T-helper 1 cell treated with Interleukin-12 subunit alpha and Interleukin-12 subunit beta and Interleukin-4 antibody, amounts not matched to agents 30 μg/mL and 1 μg/mL, for 36 hours (primary cell): Measurements from ENCODE around the gene CPNE4.
"Not testable (repeated sequence)": the region's sequence is repeated elsewhere in the genome, so short reads cannot be mapped to it uniquely, and the experiment has no call there.

ENCODE experiments used
- H3K27ac Mint-ChIP-seq: one replicate; pipeline ENCODE4 v1.8.0; 2021; ENCODE audit warnings: mild to moderate bottlenecking, mixed read lengths
- H3K27me3 Mint-ChIP-seq: one replicate; pipeline ENCODE4 v1.8.0; 2021; ENCODE audit warnings: low read depth, mixed read lengths
- H3K36me3 Mint-ChIP-seq: one replicate; pipeline ENCODE4 v1.8.0; 2021; ENCODE audit warnings: low read depth, mixed read lengths
- H3K4me1 Mint-ChIP-seq: one replicate; pipeline ENCODE4 v1.8.0; 2021; ENCODE audit warnings: low read depth, mixed read lengths
- H3K4me3 Mint-ChIP-seq: one replicate; pipeline ENCODE4 v1.8.0; 2021; ENCODE audit warnings: mild to moderate bottlenecking, moderate library complexity, mixed read lengths
- H3K9me3 Mint-ChIP-seq: one replicate; pipeline ENCODE4 v1.8.0; 2021; ENCODE audit warnings: mixed read lengths

The CPNE4 gene

DNA sequence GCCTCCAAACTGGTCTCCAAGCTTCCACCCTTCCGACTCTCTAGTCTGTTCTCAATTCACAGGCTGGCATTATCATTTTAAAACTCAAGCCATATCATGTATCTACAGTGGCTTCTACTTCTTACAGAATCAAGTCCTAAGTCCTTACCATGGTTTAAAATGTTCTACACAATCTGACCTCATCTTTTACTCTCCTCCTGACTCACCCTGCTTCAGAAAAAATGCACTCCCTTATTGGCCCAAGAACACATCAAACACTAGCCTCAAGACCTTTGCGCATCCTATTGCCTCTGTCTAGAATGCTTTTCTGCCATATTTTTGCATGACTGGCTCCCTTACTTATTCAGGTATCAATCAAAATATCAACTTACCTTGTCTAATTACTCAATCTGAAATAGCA lies 543.0 kb downstream of the CPNE4 start:
- no peaks in the 10 kb centered on the region for H3K27me3 Mint-ChIP-seq
- peaks cover 35% of the 10 kb centered on the region for H3K36me3 Mint-ChIP-seq
- H3K27ac Mint-ChIP-seq = no peak overlapping the region
- H3K4me1 Mint-ChIP-seq = peaks cover 2% of the 10 kb centered on the region
- H3K4me3 Mint-ChIP-seq = no peak overlapping the region
- no peaks in the 10 kb centered on the region for H3K9me3 Mint-ChIP-seq

DNA sequence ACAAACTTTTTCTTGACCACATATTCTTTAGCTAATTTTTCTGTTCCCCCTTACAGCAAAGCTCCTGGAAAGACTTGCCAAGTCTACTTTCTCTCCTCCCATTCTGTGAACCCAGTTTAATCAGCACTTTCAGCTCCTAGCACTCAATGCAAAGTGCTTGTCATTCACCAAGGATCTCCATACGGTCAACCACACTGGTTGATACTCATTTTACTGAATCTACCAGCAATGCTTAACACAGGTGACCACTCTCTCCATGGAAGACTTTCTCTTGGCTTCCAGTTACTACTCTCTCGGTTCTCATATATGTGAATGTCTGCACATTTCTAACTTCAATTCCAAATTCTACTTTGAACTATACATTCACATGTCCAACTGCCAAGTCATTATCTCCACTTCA lies 543.7 kb downstream of the CPNE4 start:
- no peak overlapping the region for H3K27ac Mint-ChIP-seq
- H3K36me3 Mint-ChIP-seq = peaks cover 37% of the 10 kb centered on the region
- peaks cover 4% of the 10 kb centered on the region for H3K4me1 Mint-ChIP-seq
- H3K4me3 Mint-ChIP-seq = no peak overlapping the region
- H3K27me3 Mint-ChIP-seq = no peaks in the 10 kb centered on the region
- no peaks in the 10 kb centered on the region for H3K9me3 Mint-ChIP-seq

DNA sequence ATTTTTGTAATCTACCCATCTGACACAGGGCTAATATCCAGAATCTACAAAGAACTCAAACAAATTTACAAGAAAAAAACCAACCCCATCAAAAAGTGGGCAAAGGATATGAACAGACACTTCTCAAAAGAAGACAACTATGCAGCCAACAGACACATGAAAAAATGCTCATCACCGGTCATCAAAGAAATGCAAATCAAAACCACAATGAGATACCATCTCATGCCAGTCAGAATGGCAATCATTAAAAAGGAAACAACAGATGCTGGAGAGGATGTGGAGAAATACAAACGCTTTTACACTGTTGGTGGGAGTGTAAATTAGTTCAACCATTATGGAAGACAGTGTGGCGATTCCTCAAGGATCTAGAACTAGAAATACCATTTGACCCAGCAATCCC lies 548.3 kb downstream of the CPNE4 start:
- H3K4me3 Mint-ChIP-seq, H3K27me3 Mint-ChIP-seq, H3K27ac Mint-ChIP-seq, H3K9me3 Mint-ChIP-seq: not testable (repeated sequence)
- peaks cover 25% of the 10 kb centered on the region for H3K36me3 Mint-ChIP-seq
- H3K4me1 Mint-ChIP-seq = peaks cover 12% of the 10 kb centered on the region

DNA sequence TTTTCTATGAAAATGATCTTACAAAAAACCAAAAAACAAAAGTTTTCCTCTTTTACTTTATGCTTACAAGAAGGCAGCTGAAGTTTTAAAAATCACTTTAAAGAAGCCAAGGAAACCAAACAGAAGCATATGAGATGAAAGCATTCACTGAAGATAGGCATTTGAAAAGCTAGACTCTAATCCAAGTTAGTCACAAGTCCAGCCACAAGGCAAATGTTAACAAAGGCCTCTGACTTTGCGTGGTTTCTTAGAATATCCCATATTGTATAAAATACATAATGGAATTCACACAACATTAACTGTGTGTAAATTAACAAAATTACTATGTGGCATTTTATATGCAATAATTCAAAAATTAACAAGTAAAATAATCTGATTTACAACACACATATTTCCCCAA lies 549.7 kb downstream of the CPNE4 start:
- Mint-ChIP-seq H3K27me3 (no peaks in the 10 kb centered on the region), H3K9me3 (no peaks in the 10 kb centered on the region), H3K4me3 (no peak overlapping the region), H3K4me1 (peaks cover 12% of the 10 kb centered on the region), H3K36me3 (peaks cover 30% of the 10 kb centered on the region), H3K27ac (no peak overlapping the region)

DNA sequence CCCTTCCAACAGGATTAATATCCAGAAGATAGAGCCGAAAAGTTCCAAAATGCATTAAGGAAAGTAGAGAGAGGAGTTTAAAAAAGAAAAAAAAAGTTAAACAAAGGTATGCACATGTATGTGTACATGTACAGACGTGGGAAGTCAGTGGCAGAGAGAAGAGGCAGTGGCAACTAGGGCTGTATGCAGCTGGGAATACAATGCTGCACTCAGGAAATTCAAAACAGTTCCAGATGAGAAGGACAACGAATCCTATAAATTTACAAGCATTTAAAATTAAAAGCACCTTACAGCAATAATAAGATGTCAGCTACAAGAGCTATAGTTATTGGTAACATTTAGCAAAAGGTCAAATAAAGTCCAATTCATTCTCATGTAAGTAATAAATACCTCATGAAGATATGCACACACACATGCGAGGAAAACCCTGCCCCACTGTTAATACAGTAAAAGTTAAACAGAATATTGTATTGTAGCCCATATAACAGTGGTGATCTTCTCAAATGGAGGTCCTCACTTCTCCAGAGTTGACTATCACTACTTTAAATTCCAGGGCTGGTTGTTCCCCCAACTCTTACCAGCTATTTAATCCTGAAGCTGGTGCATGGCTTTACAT lies 550.2 kb downstream of the CPNE4 start:
- Mint-ChIP-seq H3K4me3 (no peak overlapping the region), H3K4me1 (peaks cover 12% of the 10 kb centered on the region), H3K9me3 (no peaks in the 10 kb centered on the region), H3K27ac (peak overlapping the region; percentile 45), H3K27me3 (no peaks in the 10 kb centered on the region), H3K36me3 (peaks cover 30% of the 10 kb centered on the region)
